ENCODE data around the gene ASPSCR1.

The ASPSCR1 gene

GRCh38 chr17:82021107-82021899, 43.9 kb downstream of the ASPSCR1 start:
- Histone ChIP-seq H3K18ac (ENCODE audit: low read length) (no peak overlapping the region), H3K9ac (ENCODE audit: low read depth, low read length, poor library complexity) (peak overlapping the region; percentile 92), H3K4ac (ENCODE audit: low read length) (no peak overlapping the region), H3K36me3 (replicated peaks in 1 of 2; ENCODE audit: control insufficient read depth in 2 of 2, insufficient read depth in 2 of 2, low read length in 2 of 2) (peaks cover 11 to 33% of the 10 kb centered on the region in 2 donors), H4K8ac (ENCODE audit: low read depth, low read length) (no peak overlapping the region), H2AFZ (ENCODE audit: low read length) (no peak overlapping the region), H3K79me1 (ENCODE audit: low read depth, low read length) (peaks cover 30% of the 10 kb centered on the region), H2BK120ac (ENCODE audit: low read depth, low read length) (no peak overlapping the region), H3K27ac (replicated peaks; ENCODE audit: low read length) (no peak overlapping the region), H3K23ac (ENCODE audit: low read depth, low read length, poor library complexity) (peak overlapping the region; percentile 73), H2BK15ac (ENCODE audit: low read length) (no peak overlapping the region), H2BK12ac (ENCODE audit: low read length) (no peak overlapping the region), H3K4me3 (ENCODE audit: low read length in 2 of 2) (peak overlapping the region in 1 of 2 donors; percentile 81), H3K9me3 (replicated peaks in 1 of 2; ENCODE audit: control insufficient read depth in 2 of 2, insufficient read depth in 1 of 2, low read depth in 1 of 2, low read length in 2 of 2) (peaks cover 0 to 2% of the 10 kb centered on the region in 2 donors), H3K14ac (ENCODE audit: low read length) (no peak overlapping the region), H2AK5ac (ENCODE audit: low read depth, low read length) (peak overlapping the region; percentile 67), H2BK5ac (ENCODE audit: low read length) (no peak overlapping the region), H3K4me1 (ENCODE audit: control insufficient read depth in 2 of 2, insufficient read depth in 1 of 2, low read depth in 1 of 2, low read length in 2 of 2) (peaks cover 9 to 16% of the 10 kb centered on the region in 2 donors), H3K4me2 (ENCODE audit: insufficient read depth, low read length, poor library complexity, severe bottlenecking) (peak overlapping the region; percentile 99), H3K27me3 (ENCODE audit: control insufficient read depth in 3 of 3, insufficient read depth in 3 of 3, low read depth in 1 of 3, low read length in 3 of 3) (no peaks in the 10 kb centered on the region), H4K91ac (ENCODE audit: low read depth, low read length, poor library complexity) (no peak overlapping the region)
- no peak for DNase-seq (ENCODE audit: low spot score)
- WGBS, 2 donors (ENCODE audit: extremely low coverage in 2 of 2, insufficient read length in 2 of 2, insufficient replicate concordance in 1 of 2) = no CpG with 5 or more reads among the region's 25 CpGs

GRCh38 chr17:82021900-82022309, 44.5 kb downstream of the ASPSCR1 start:
- H3K4me1 ChIP-seq (ENCODE audit: control insufficient read depth in 2 of 2, insufficient read depth in 1 of 2, low read depth in 1 of 2, low read length in 2 of 2) = peaks cover 9 to 16% of the 10 kb centered on the region in 2 donors
- peak overlapping the region; percentile 91 for H2AFZ ChIP-seq (ENCODE audit: low read length)
- peaks cover 14 to 33% of the 10 kb centered on the region in 2 donors for H3K36me3 ChIP-seq (replicated peaks in 1 of 2; ENCODE audit: control insufficient read depth in 2 of 2, insufficient read depth in 2 of 2, low read length in 2 of 2)
- no peak overlapping the region for H3K4ac ChIP-seq (ENCODE audit: low read length)
- no peak overlapping the region for H4K8ac ChIP-seq (ENCODE audit: low read depth, low read length)
- H2AK5ac ChIP-seq (ENCODE audit: low read depth, low read length) = peak overlapping the region; percentile 91
- H2BK12ac ChIP-seq (ENCODE audit: low read length) = peak overlapping the region; percentile 90
- peak overlapping the region; percentile 77 for H3K18ac ChIP-seq (ENCODE audit: low read length)
- no peaks in the 10 kb centered on the region for H3K27me3 ChIP-seq (ENCODE audit: control insufficient read depth in 3 of 3, insufficient read depth in 3 of 3, low read depth in 1 of 3, low read length in 3 of 3)
- no peak overlapping the region for H2BK120ac ChIP-seq (ENCODE audit: low read depth, low read length)
- H3K4me3 ChIP-seq (ENCODE audit: low read length in 2 of 2) = peak overlapping the region; percentile 81 to 98
- no CpG with 5 or more reads among the region's 10 CpGs for WGBS, 2 donors (ENCODE audit: extremely low coverage in 2 of 2, insufficient read length in 2 of 2, insufficient replicate concordance in 1 of 2)
- H3K27ac ChIP-seq (replicated peaks; ENCODE audit: low read length) = no peak overlapping the region
- DNase-seq (ENCODE audit: low spot score) = no peak
- H3K79me1 ChIP-seq (ENCODE audit: low read depth, low read length) = peaks cover 30% of the 10 kb centered on the region
- no peak overlapping the region for H4K91ac ChIP-seq (ENCODE audit: low read depth, low read length, poor library complexity)
- peaks cover 0 to 2% of the 10 kb centered on the region in 2 donors for H3K9me3 ChIP-seq (replicated peaks in 1 of 2; ENCODE audit: control insufficient read depth in 2 of 2, insufficient read depth in 1 of 2, low read depth in 1 of 2, low read length in 2 of 2)
- H3K4me2 ChIP-seq (ENCODE audit: insufficient read depth, low read length, poor library complexity, severe bottlenecking) = peak overlapping the region; percentile 99
- no peak overlapping the region for H2BK5ac ChIP-seq (ENCODE audit: low read length)
- peak overlapping the region; percentile 73 for H3K23ac ChIP-seq (ENCODE audit: low read depth, low read length, poor library complexity)
- H3K14ac ChIP-seq (ENCODE audit: low read length) = no peak overlapping the region
- no peak overlapping the region for H2BK15ac ChIP-seq (ENCODE audit: low read length)
- peak overlapping the region; percentile 92 for H3K9ac ChIP-seq (ENCODE audit: low read depth, low read length, poor library complexity)

GRCh38 chr17:82022310-82022980, 45.0 kb downstream of the ASPSCR1 start, which contains the start of gene CENPX:
Gene CENPX, minus strand, starts transcription at chr17:82022878. Its CDS starts 17 bp downstream, at chr17:82022861.
- peak within 1 kb of the TSS; percentile 90 for H2BK5ac ChIP-seq (ENCODE audit: low read length)
- H2AK5ac ChIP-seq (ENCODE audit: low read depth, low read length) = peak within 1 kb of the TSS; percentile 98
- peaks cover 0 to 2% of the 10 kb centered on the region in 2 donors for H3K9me3 ChIP-seq (replicated peaks in 1 of 2; ENCODE audit: control insufficient read depth in 2 of 2, insufficient read depth in 1 of 2, low read depth in 1 of 2, low read length in 2 of 2)
- H3K4me3 ChIP-seq (ENCODE audit: low read length in 2 of 2) = peak within 1 kb of the TSS; percentile 93 to 98
- peak within 1 kb of the TSS; percentile 66 for H3K4ac ChIP-seq (ENCODE audit: low read length)
- peaks cover 30% of the 10 kb centered on the region for H3K79me1 ChIP-seq (ENCODE audit: low read depth, low read length)
- peak within 1 kb of the TSS; percentile 96 for H3K18ac ChIP-seq (ENCODE audit: low read length)
- H2BK15ac ChIP-seq (ENCODE audit: low read length) = peak within 1 kb of the TSS; percentile 96
- H2AFZ ChIP-seq (ENCODE audit: low read length) = peak within 1 kb of the TSS; percentile 97
- H4K91ac ChIP-seq (ENCODE audit: low read depth, low read length, poor library complexity) = no peak within 1 kb of the TSS
- no CpG with 5 or more reads among the region's 64 CpGs for WGBS, 2 donors (ENCODE audit: extremely low coverage in 2 of 2, insufficient read length in 2 of 2, insufficient replicate concordance in 1 of 2)
- no peaks in the 10 kb centered on the region for H3K27me3 ChIP-seq (ENCODE audit: control insufficient read depth in 3 of 3, insufficient read depth in 3 of 3, low read depth in 1 of 3, low read length in 3 of 3)
- peak within 1 kb of the TSS; percentile 90 for H2BK12ac ChIP-seq (ENCODE audit: low read length)
- no peak within 1 kb of the TSS for H3K27ac ChIP-seq (replicated peaks; ENCODE audit: low read length)
- peak within 1 kb of the TSS; percentile 91 for H3K23ac ChIP-seq (ENCODE audit: low read depth, low read length, poor library complexity)
- no peak within 1 kb of the TSS for H4K8ac ChIP-seq (ENCODE audit: low read depth, low read length)
- H2BK120ac ChIP-seq (ENCODE audit: low read depth, low read length) = peak within 1 kb of the TSS; percentile 8
- peaks cover 17 to 31% of the 10 kb centered on the region in 2 donors for H3K36me3 ChIP-seq (replicated peaks in 1 of 2; ENCODE audit: control insufficient read depth in 2 of 2, insufficient read depth in 2 of 2, low read length in 2 of 2)
- peaks cover 9 to 16% of the 10 kb centered on the region in 2 donors for H3K4me1 ChIP-seq (ENCODE audit: control insufficient read depth in 2 of 2, insufficient read depth in 1 of 2, low read depth in 1 of 2, low read length in 2 of 2)
- H3K14ac ChIP-seq (ENCODE audit: low read length) = peak within 1 kb of the TSS; percentile 94
- H3K4me2 ChIP-seq (ENCODE audit: insufficient read depth, low read length, poor library complexity, severe bottlenecking) = peak within 1 kb of the TSS; percentile 99
- peak; percentile 43 for DNase-seq (ENCODE audit: low spot score)
- peak within 1 kb of the TSS; percentile 98 for H3K9ac ChIP-seq (ENCODE audit: low read depth, low read length, poor library complexity)

All from neuronal stem cell (in vitro differentiated cells).